HS-27A (cell line): ENCODE results near the gene RAPGEF5.

Experiments used
- DNase-seq: peaks from one replicate; pipeline ENCODE4 v3.0.0-alpha.2; 2012; ENCODE audit warnings: low read depth, missing footprints

Gene RAPGEF5

DNA sequence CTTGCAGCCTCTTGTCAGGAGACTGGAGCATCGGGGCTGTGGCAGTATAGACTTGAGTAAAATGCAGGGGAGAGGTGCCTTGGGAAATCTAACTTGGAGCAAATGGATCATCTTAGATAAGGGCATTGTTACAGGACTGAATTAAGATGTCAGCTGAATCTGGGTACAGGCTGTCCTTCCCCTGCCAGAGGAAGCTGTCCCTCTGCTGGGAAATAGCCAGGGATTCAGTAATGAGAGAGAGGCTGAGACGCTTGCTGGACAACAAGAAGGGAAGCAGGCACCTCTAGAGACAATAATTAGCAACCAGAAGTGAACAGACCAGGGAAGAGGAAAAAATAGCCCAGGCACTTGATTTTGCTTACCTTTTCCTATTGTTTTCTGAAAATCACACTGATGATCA is 20.7 kb upstream of the RAPGEF5 start:
- DNase-seq, result no peak

DNA sequence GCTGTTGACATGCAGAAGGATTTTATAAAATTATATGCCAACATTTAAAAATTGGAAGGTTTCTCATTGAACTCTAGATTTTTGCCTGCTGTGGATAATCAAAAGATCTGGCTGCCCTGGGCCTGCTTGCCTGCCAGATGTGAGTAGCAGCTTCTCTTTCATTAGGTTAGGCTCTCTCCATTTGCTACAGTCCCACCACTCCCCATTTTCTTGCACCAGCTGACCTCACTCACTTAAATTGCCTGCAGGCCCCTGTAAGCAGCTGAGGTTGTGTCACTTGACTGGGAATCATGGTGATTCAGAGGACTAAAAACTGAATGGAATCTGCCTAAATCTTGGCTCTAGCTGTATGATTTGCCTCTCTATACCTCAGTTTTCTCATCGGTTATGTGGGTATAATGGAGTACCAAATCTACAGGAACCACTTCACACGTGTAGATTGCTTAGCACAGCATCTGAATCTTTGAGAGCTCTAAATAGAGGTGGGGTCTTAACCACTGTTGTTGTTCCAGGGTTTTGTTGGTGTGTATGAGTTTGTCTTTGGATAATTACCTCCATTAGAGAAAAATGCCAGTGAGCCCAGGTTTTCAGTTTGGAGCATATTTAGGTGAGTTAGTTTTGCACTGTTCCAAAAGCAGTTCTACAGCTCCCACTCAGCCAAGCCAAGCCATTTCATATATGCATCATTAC is 18.6 kb upstream of the RAPGEF5 start:
- no peak for DNase-seq

GRCh38 chr7:22373911-22374310 is 17.0 kb upstream of the RAPGEF5 start:
- no peak for DNase-seq

DNA sequence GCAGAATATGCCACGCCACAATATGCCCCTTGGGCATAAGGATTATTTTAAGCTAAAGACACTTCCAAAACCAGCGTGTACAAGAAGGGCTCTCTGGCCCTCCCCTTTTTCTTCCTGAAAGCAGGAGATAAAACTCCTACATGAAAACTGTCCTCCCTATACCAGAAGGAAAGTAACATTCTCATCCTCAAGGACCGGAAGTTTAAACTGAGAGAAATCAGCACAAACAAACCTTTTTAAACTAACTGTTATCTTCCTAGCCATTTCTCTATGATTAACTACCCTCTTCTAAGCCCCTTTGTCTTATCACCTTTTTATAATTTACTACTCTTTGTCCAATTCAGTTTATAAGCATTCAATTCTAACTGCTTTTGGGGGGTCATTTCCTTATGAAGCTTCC is 16.4 kb upstream of the RAPGEF5 start:
- DNase-seq, result no peak

GRCh38 chr7:22372863-22373262 is 15.9 kb upstream of the RAPGEF5 start:
- no peak for DNase-seq

- no peak for DNase-seq
Observed at GRCh38 chr7:22371878-22372277, 14.9 kb upstream of the RAPGEF5 start.

GRCh38 chr7:22364900-22365299 is 7.9 kb upstream of the RAPGEF5 start:
- DNase-seq, result no peak

DNA sequence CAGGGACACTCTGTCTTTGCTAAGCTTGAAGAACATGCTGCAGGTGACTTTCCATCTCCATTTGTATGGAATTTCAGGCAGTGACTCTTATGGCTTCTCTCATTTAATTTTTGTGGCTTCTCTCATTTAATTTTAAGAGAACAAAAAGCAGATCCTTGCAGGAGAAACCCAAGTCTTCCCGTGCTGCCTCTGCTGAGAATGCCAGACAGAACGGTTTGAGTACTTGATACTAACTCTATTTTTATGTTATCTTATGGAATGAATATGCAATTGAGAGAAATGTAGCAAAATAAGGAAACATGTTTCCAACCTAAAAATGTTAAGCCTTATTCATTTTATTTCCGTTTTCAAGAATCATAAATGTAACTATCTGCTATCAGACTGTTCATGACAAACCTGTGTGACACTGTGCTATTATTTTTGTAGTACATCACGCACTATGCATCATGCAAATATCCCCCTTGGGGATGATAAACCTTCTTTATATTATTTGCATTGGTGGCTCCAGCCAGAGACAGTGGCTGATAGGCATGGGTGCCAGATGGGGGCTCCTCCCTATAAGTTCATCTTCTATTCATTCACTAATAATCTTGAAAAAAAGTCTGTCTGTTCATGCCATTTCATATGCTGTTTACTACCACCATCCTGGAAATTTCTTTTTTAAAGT is 6.9 kb upstream of the RAPGEF5 start:
- DNase-seq, result no peak

DNA sequence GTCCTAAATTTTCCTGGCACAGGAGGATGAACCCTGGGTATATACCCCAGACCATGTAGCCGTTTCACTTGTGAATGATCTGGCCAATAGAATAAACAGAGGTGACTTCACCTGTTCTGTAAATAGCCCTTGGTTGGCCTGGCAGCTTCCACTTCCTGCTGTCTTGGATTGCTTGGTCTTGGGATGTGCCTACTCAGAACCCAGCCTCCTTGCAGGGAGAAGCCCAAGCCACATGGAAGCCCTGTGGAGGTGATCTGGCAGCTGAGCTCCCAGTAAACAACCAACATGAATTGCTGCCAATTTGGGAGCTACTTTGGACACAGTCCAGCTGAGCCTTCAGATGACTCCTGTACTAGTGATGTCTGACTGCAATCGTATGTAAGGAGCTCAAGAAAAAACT is 4.8 kb upstream of the RAPGEF5 start:
- DNase-seq, result no peak

DNA sequence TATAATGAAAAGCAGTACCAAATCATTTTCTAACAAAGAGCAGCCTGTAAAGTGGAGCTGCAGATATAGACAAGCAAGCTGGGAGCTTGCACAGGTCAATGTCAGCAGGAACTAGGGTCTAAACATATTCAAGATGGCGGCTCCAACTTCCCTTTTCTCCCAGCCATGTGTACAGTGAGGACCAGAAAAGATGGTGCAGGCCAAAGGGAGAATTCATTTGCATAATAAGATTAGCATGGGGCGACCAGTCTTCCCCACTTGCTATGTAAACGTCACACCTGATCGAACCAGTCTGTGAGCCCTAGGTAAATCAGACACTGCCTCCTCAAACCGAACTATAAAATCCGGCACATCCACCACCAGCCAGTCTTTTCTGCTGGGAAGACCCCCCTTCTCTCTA is 4.4 kb upstream of the RAPGEF5 start:
- DNase-seq, result no peak

DNA sequence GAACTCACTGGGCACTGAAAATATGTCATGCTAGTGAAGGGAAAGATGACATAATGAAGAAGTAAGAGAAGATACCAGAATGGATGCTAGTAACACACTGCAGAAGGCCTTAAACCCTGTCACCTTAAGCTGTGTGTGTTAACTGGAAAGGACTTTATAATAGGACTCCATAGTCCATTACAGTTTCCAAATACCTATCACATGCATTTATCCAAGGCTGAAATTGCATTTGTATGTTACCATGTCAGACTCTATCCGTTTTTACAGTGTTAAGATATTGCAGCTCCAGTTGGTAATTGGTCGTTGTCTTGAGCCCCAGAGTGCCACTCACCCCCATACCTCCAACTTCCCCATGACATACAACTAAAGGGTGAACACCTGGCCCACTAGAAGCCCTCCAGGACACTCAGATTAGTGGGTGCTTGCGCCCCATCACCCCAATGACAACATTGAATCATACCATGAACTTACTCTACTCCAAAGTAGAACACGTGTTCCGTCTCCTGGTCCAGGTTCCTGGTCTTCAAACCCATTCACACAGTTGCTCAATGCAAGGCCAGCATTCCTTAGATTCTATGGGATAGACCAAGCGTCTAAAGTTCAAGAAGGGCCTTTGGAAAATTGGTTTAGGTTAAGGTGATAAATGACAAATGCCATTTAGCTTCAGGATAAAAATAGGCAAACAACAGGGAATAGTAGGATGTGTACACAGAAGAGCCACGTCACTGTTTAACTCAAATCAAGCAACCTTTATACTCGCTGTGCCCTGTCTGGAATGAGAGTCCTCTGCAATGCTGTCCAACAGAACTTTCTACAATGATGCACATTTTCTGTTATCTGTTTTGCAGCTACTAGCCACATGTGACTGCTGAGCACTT is 2.1 kb upstream of the RAPGEF5 start:
- no peak for DNase-seq

GRCh38 chr7:22357311-22358175 is 589 bp upstream of the RAPGEF5 start:
- no peak for DNase-seq

DNA sequence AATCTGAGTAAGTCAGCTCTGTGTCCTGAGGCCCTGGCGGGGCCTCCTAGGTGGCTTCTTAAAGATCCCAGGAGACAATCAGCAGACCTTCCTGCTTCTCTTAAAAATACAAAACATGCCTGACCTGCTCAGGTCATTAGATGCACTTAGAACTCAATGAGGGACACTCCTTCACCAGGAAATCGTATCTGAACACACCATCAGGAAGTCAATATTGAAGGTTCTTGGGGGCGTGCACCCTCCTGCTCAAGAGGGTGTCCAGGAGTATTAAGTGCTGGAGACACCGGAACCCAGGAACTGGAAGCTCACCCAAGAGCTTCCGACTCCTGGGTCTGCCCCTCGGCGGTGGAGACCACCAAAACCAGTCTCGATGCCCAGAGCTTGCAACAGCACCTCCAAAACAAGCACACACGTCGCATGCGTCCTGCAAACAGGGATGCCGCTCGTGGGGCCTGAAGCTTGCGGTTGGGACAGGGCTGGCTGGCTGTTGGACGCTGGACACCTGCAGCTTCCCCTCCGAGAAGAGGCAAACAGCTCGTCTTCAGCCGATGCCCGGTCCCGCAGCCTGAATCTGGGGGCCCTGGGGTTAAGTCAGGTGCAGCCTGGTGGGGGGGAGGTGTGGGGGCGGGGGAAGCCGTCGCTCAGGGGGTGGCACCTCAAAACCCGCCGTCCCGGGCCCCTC is 803 bp downstream of the RAPGEF5 start:
- DNase-seq, result no peak

- DNase-seq, result no peak
Observed at GRCh38 chr7:22355620-22356009, 1.3 kb downstream of the RAPGEF5 start.

DNA sequence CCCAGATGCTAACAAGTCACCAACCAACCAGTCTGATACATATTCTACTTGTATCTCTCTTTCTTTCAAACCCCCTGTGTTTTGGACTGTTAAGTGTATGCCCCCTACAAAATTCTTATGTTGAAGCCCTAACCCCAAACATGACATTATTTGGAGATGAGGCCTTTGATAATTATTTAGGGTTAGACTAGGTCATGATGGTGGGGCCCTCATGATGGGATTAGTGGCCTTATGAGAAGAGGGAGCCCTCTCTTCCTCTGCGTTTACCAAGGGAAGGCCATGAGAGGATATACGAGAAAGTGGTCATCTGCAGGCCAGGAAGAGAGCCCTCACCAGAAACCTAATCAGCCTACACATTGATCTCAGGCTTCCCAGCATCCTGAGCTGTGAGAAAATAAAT is 2.5 kb downstream of the RAPGEF5 start:
- DNase-seq, result no peak

DNA sequence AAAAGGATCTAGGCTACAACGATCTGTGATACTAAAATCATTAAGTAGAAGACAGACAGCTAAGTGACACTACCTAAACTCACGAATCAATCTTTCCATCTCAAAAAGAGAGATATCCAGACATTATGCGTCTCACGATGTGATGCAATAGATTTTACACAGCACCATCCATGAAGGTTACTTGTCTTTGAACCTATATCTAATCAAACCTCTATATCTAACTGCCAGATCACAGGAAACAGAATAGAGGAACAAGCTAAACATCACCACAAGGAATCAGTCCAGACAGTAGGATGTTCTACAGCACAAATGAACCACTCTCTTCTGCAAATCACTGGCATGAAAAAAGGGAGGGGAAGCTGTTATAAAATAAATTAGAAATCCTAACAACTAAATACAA is 4.1 kb downstream of the RAPGEF5 start:
- DNase-seq, result no peak

- no peak for DNase-seq
Observed at GRCh38 chr7:22351878-22352277, 5.1 kb downstream of the RAPGEF5 start.

DNA sequence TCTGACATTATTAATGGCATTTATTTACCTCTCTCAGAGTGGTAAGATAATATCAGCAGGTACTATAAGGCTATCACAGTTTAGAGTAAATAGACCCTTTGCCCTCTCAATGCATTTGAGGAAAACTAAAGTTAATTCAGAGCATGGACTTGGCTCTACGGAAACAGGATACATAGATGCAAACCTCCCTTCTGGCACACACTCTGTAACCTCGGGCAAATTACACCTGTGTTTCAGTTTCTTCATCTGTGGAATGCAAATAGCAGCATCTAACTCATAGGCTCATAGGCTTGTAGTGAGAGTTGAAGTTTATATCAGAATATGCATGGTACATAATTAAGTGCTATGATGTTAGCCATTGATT is 5.6 kb downstream of the RAPGEF5 start:
- no peak for DNase-seq

DNA sequence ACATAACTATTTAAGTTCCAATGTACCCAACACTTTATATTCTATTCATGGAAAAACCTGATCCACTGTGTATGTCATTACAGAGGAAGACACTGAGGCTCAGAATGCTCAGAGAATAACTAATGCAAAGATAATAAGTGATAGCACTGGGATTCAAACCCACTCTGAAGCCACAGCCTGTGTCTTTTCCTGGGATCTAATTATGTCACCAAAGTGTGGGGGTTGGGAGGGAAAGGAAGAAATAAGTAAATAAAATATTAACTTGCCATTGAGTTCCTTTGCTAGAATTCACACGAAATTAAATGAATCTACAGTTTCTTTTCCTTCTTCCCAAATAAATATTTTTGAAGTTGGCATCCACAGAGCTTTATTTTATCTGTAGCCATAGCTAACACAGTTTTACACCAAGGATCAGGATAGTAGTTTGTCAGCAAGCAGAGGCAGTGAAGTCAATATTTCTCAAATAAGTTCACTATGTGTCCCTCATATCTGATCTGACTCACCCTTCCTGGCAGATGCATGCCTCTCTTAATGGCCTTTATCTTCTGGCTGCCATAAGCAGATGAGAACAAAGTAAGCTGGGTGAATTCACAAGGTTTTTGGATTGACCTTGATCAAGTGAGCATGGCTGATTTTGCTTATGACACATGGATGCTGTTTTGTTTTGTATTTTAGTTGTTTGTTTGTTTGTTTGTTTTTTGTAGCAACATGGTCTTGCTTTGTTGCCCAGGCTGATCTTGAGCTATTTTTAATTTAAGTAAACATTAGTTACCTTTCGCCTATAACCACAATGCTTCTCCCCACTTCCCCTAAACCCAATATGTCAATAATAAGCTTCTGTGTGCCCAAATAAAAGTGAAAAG is 6.3 kb downstream of the RAPGEF5 start:
- no peak for DNase-seq

DNA sequence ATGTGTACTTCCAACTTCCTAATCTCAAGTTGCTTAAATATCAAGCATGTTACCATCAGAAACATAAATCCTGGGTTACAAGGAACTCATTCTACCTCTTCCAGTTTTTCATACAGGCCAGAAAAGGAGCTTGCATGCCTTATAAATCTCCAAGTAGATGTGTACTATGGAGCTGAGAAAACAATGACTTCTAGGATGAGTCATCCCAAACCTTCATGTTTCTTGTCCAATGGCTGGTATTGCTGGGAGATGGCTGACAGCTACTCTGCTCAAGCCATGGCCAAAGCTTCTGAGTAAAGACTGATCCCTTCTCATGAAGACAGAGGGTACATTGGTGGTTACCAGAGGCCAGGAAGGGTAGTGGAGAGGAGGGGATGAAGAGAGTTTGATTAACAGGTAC is 8.6 kb downstream of the RAPGEF5 start:
- DNase-seq, result no peak
